ENCODE measurements around the gene SLC41A3. TPM values are rescaled to one million over a fixed set of nuclear protein-coding genes. Genes with fewer than 3 reads are reported as not detected.
"Not testable (repeated sequence)": the region's sequence is repeated elsewhere in the genome, so short reads cannot be mapped to it uniquely, and the experiment has no call there.

Gene SLC41A3
- total and polyA plus RNA-seq, 2 of the 4 experiments (the other 2 are of a cell fraction) = 30.5 to 43.5 TPM

- H3K4me2 ChIP-seq (ENCODE audit: low read depth, low read length) = no peak overlapping the region
- no peak overlapping the region for H3K14ac ChIP-seq (replicated peaks; ENCODE audit: low read depth, low read length)
- dilution Hi-C loops (cut with HindIII; ENCODE audit: low sequenced_read_pairs, unreplicated experiment) (no loop called here), in situ Hi-C loops (cut with MboI; ENCODE audit: low sequenced_read_pairs) (no loop called here), intact Hi-C loops (cut with micrococcal nuclease) (no loop called here)
- no peak overlapping the region for H4K8ac ChIP-seq (ENCODE audit: low read depth in 2 of 2, low read length in 2 of 2)
- H3K27ac ChIP-seq (ENCODE audit: insufficient read depth, low read length) = no peak overlapping the region
- no peaks in the 10 kb centered on the region for H3K27me3 ChIP-seq (ENCODE audit: control insufficient read depth, insufficient read depth, low read length)
- H2AFZ ChIP-seq (replicated peaks; ENCODE audit: low read length, poor library complexity) = no peak overlapping the region
- H2BK5ac ChIP-seq (ENCODE audit: low read depth, low read length, poor library complexity, severe bottlenecking) = no peak overlapping the region
- BruUV-seq (replicated peaks) = no TSS peak
- H4K91ac ChIP-seq (ENCODE audit: insufficient read depth, low read depth, low read length) = no peak overlapping the region
- peaks cover 6% of the 10 kb centered on the region; the same call in 1 of the 2 replicates for H3K9me1 ChIP-seq (ENCODE audit: insufficient read depth, low read length)
- no peak for ATAC-seq (ENCODE audit: low read depth)
- H3K36me3 ChIP-seq (ENCODE audit: control insufficient read depth, insufficient read depth, low read length) = no peaks in the 10 kb centered on the region
- no peak overlapping the region for H3K4me3 ChIP-seq (ENCODE audit: insufficient read depth, low read depth, low read length)
- H3K18ac ChIP-seq (ENCODE audit: low read depth, low read length) = no peak overlapping the region
- no peak overlapping the region for H3K56ac ChIP-seq (ENCODE audit: extremely low read depth, insufficient read depth, low read length)
- H4K20me1 ChIP-seq (ENCODE audit: insufficient read depth, low read length) = no peaks in the 10 kb centered on the region
- no peak overlapping the region for H2AK5ac ChIP-seq (ENCODE audit: low read depth, low read length)
- CTCF ChIA-PET = no interaction called here
- no peaks in the 10 kb centered on the region for H3K79me1 ChIP-seq (ENCODE audit: low read depth in 1 of 2, low read length in 2 of 2)
- no peak for DNase-seq
- POLR2A ChIA-PET (ENCODE audit: unreplicated experiment) = no interaction called here
- H3K23ac ChIP-seq (ENCODE audit: low read depth, low read length) = no peak overlapping the region
- H4K5ac ChIP-seq (ENCODE audit: low read depth, low read length) = no peak overlapping the region
- H2BK20ac ChIP-seq (ENCODE audit: low read depth, low read length) = no peak overlapping the region
- no peaks in the 10 kb centered on the region for H3K9me3 ChIP-seq (ENCODE audit: control insufficient read depth, insufficient read depth, low read length)
- no peak overlapping the region for H3K9ac ChIP-seq (ENCODE audit: low read depth, low read length)
- TF ChIP-seq POLR2A (IDR thresholded peaks at IDR 0.05; ENCODE audit: low read depth, low read length) (no peak), SMC3 (IDR thresholded peaks at IDR 0.05; ENCODE audit: low read depth, low read length) (no peak), ELK1 (IDR thresholded peaks at IDR 0.05; ENCODE audit: borderline replicate concordance, low read depth, low read length) (no peak), MAZ (IDR thresholded peaks at IDR 0.05; ENCODE audit: borderline replicate concordance, low read depth, low read length) (no peak), RAD21 (IDR thresholded peaks at IDR 0.05; ENCODE audit: low read length) (no peak), CHD1 (IDR thresholded peaks at IDR 0.05; ENCODE audit: low read depth, low read length) (no peak), NFE2L2 (IDR thresholded peaks at IDR 0.05; ENCODE audit: low read depth, low read length) (no peak)
- H2AK9ac ChIP-seq (replicated peaks; ENCODE audit: low read depth, low read length, poor library complexity) = no peak overlapping the region
- H2BK120ac ChIP-seq (ENCODE audit: low read depth, low read length) = no peak overlapping the region
- H3K4ac ChIP-seq (ENCODE audit: low read depth, low read length) = no peak overlapping the region
- no peak overlapping the region for H2BK15ac ChIP-seq (ENCODE audit: low read depth, low read length)
- peaks cover 10% of the 10 kb centered on the region for H3K4me1 ChIP-seq (ENCODE audit: control insufficient read depth, insufficient read depth, low read length)
Observed at GRCh38 chr3:126097801-126098200, 13.9 kb upstream of the SLC41A3 start.

- DNase-seq; H2AFZ ChIP-seq (replicated peaks; ENCODE audit: low read length, poor library complexity); H2BK120ac ChIP-seq (ENCODE audit: low read depth, low read length); H2AK5ac ChIP-seq (ENCODE audit: low read depth, low read length); H4K20me1 ChIP-seq (ENCODE audit: insufficient read depth, low read length); H3K23ac ChIP-seq (ENCODE audit: low read depth, low read length); H3K4ac ChIP-seq (ENCODE audit: low read depth, low read length); H4K8ac ChIP-seq (ENCODE audit: low read depth in 2 of 2, low read length in 2 of 2); POLR2A ChIA-PET (ENCODE audit: unreplicated experiment); H3K27ac ChIP-seq (ENCODE audit: insufficient read depth, low read length); ATAC-seq (ENCODE audit: low read depth); H4K91ac ChIP-seq (ENCODE audit: insufficient read depth, low read depth, low read length); H4K5ac ChIP-seq (ENCODE audit: low read depth, low read length); H2BK15ac ChIP-seq (ENCODE audit: low read depth, low read length); H3K9ac ChIP-seq (ENCODE audit: low read depth, low read length); H3K4me2 ChIP-seq (ENCODE audit: low read depth, low read length); in situ Hi-C loops (cut with MboI; ENCODE audit: low sequenced_read_pairs); H3K79me1 ChIP-seq (ENCODE audit: low read depth in 1 of 2, low read length in 2 of 2); H3K56ac ChIP-seq (ENCODE audit: extremely low read depth, insufficient read depth, low read length); H3K27me3 ChIP-seq (ENCODE audit: control insufficient read depth, insufficient read depth, low read length); intact Hi-C loops (cut with micrococcal nuclease); BruUV-seq (replicated peaks); H3K4me1 ChIP-seq (ENCODE audit: control insufficient read depth, insufficient read depth, low read length); CTCF ChIA-PET; H3K9me3 ChIP-seq (ENCODE audit: control insufficient read depth, insufficient read depth, low read length); dilution Hi-C loops (cut with HindIII; ENCODE audit: low sequenced_read_pairs, unreplicated experiment); H3K18ac ChIP-seq (ENCODE audit: low read depth, low read length); H2AK9ac ChIP-seq (replicated peaks; ENCODE audit: low read depth, low read length, poor library complexity); H3K9me1 ChIP-seq (ENCODE audit: insufficient read depth, low read length); H3K14ac ChIP-seq (replicated peaks; ENCODE audit: low read depth, low read length); H2BK5ac ChIP-seq (ENCODE audit: low read depth, low read length, poor library complexity, severe bottlenecking); H2BK20ac ChIP-seq (ENCODE audit: low read depth, low read length); H3K36me3 ChIP-seq (ENCODE audit: control insufficient read depth, insufficient read depth, low read length); H3K4me3 ChIP-seq (ENCODE audit: insufficient read depth, low read depth, low read length): not testable (repeated sequence)
- no CpG with 5 or more reads among the region's 6 CpGs for WGBS, 2 experiments (ENCODE audit: extremely low coverage in 2 of 2, insufficient read length in 1 of 2)
Observed at GRCh38 chr3:126096274-126096673, 12.3 kb upstream of the SLC41A3 start.

Data from IMR-90 (cell line).